ENCODE measurements around the gene SPACDR.

The SPACDR gene

DNA sequence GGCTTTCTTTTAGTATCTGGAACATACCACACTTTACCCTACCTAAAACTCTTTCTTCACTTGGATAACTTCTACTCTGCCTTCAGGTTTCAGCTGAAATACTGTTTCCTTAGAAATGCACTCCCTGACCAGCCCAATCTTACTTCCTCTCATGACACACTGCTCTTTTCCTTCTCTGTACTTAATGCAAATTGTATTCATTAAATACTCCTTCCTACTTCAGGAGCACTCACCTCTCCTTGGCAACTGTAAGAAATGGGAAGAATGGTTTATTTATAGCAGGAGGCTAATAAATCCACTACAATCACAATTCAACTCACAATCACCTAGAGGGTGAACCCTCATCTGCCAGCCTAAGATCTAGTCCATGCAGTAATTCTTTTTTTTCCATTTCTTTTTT lies 50.7 kb downstream of the SPACDR start:
- no peak for DNase-seq (ENCODE audit: low spot score)

DNA sequence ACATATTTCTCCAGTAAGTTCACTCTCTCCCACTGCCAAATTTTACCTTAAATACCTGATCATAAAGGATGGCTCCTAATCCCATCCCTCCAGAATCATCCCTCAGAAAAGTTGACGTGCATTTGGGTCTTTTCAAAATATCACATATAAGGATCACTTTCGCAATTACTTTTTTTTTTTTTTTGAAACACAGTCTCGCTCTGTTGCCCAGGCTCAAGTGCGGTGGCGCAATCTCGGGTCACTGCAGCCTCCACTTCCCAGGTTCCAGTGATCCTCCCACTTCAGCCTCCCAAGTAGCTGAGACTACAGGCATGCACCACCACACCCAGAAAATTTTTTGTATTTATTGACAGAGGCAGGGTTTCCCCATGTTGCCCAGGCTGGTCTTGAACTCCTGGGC lies 53.0 kb downstream of the SPACDR start:
- no peak for DNase-seq (ENCODE audit: low spot score)

DNA sequence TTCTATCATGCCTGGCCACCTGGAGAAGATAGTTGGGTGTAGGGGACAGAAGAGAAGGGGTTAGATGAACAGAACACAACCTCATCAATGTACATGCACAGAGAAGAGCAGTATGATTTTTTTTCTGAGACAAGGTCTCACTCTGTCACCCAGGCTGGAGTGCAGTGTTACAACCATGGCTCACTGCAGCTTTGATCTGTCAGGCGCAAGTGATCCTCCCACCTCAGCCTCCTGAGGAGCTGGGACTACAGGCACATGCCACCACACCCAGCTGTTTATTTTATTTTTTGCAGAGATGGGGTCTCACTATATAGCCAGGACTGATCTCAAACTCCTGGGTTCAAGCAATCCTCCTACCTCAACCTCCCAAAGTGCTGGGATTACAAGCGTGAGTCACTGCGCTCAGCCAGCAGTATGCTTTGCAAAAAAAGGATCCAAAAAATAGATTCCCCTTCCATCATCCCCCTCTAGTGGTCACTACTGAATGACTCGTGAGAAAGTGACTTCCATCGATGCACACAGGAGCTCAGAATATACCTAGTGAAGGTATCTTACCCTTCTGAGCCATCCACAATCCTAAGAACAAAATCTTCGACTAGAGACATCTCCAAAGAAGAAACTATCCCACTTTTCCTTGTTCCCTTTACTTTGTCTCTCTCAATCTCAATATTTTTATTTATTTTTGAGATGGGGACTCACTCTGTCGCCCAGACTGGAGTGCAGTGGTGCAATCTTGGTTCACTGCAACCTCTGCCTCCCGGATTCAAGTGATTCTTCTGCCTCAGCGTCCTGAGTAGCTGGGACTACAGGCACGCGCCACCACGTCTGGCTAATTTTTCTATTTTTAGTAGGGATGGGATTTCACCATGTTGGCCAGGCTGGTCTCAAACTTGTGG lies 56.5 kb downstream of the SPACDR start:
- peak; percentile 59 for DNase-seq (ENCODE audit: low spot score)

DNA sequence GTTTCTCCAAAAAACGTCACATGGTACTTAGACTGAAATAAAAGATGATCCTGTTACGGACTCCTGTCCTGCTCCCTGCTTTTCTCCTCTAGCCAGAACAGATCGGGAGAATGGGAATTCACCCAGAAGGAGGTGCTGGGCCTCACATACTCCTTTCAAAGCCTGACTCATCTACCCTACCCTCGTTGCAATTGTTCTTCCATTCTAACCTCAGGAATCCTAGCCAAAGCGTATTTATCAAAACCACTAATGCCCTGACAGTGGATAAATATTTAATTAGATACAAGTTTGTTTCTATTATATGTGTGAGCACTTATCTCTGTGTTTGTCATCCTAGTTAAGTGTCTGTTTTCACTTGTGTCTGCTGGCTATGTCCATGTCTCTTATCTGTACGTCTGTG lies 57.3 kb downstream of the SPACDR start:
- no peak for DNase-seq (ENCODE audit: low spot score)
